GM18511 (cell line): Measurements from ENCODE around the gene GALC.
A peak's percentile ranks its signal among the peaks of the same experiment; 100 is the strongest.

Source experiments
- ATAC-seq: cut with Tn5 transposase; IDR thresholded peaks from one replicate; pipeline ENCODE4 v1.9.1; 2021; ENCODE audit warnings: mild to moderate bottlenecking, moderate library complexity; ENCODE audit not compliant: unreplicated experiment

GALC gene

DNA sequence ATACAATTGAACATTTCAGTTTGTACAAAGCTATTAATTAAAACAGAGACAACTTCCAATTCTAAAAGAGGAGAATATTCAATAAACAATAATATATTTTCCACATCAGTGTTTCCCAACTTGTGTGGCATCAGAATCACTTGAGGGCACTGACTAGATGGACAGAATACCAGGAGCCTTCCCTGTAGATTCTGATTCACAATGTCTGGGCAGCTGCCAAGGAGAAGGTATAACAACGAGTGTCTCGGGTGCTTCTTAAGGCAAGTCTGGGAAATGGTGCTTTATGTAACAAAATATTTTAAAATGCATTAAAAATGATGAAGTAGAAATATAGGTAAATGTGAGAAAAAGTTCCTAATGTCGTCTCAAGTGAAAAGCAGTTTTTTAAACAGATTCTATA, 26.2 kb downstream of the GALC start:
- no peak for ATAC-seq

DNA sequence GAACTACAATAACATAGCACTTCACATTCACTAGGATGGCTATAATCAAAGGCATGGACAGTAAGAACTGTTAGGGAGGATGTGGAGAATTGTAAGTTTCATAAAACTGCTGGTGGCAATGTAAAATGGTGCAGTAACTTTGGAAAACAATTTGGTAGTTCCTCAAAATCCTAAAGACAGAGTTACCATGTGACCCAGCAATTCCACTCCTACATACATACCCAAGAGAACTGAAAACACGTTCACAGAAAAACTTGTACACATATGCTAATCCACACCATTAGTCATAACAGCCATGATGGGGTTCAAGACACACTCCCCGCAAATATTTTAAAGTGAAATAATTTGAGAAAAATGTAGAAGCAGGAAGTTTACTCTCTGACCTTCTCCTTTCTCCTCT, 31.7 kb downstream of the GALC start:
- ATAC-seq, result no peak

DNA sequence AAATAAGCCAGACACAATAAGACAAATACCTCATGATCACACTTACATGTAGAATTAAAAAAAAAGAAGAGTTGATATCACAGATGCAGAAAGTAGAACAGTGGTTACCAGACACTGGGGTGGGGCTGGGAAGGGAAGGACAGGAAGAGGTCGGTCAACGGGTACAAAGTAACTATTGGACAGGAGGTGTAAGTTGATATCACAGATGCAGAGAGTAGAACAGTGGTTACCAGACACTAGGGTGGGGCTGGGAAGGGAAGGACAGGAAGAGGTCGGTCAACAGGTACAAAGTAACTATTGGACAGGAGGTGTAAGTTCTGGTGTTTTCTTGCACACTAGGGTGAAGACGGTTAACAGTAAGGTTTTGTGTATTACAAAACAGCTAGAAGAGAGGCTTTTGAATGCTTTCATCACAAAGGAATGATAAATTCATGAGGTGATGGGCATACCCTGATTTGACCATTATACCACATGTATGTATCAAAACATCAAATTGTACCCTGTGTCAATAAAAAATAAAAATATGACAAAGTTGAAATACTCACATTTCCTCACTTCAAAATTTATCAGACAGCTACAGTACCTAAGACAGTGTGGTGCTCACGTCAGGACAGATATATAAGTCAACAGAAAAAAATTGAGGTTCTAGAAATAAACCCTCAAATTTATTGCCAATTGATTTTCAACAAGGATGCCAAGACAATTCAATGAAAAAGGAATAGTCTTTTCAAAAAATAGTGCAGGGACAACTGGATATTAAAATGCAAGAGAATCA, 32.8 kb downstream of the GALC start:
- ATAC-seq, result no peak

DNA sequence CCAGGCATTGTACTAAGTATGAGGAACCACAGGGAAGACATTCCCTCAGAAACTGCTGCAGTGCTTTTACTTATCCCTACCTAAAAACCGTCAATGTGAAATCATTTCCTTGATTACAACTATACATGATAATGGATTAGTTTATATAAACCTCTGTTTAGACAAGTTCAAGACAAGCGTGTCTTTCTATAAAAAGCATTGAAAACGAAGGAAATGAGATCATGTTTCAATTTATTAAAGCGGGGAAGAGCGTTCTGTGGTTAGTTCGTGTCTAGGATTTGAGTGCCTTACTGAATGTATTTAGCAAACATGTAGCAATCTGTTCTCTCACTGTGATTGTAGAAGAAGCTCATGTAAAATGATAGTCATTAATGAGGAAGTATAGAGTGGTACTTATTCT, 37.5 kb downstream of the GALC start:
- ATAC-seq, result no peak

DNA sequence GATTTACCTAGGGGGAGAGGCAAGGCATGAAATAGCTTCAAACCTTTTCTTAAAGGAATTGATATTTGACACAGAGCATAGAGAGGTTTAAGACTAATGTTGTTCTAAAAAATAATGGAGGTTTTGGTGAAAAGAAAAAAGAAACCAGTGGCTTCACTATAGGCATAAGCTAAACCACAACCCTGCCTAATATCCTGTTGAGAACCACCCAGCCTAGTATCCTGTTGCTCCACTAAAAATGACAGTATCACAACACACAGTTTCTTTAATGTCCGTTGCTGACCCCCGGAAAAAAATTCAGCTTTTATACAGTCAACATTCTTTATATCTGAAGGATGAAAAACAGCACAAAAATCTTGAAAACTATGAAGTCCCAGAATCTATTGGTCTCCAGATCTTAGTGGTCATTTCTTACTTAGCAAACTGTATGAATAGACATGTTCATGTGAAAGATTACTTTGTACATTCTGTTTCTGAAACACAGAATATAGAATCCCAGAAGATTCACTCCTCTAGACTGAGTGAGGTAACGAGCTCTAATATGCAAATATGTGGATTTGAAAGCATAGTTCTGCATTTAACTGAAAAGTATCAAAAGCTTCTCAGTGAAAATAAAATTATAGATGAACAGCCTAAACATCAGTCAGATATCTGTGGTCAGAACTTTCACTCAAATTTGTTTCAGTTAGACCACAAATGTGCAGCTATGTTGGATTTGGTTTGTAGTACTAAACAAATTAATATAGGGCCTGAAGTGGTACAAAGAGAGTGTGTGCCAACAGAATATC, 40.5 kb downstream of the GALC start:
- ATAC-seq, result peak; percentile 88

DNA sequence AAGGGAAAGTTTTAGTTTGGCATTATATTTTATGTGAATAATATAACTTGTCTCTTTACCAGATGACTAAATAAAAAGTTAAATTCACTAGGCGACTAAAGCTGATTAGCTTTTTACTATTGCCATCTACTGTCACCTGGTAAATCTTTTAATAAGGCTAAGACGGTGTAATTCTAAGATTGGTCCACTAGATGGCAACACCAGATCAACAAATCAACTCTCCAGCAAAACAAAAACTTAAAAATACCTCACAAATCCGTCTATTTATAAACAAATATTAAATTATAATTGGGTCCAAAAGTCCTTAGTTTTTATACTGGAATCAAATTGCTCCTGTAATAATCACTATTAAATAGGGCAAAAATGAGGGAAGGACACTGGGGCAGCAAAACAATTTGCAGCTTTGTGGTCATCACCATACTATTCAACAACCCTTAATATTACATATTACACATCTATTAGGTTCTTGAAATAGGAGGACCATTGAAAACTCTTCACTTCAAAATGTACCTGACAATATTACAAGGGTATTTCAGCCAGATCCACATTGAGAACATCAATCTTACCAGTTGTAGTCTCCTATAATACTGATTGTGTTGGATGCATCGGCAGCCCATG, 47.9 kb downstream of the GALC start:
- ATAC-seq, result no peak

DNA sequence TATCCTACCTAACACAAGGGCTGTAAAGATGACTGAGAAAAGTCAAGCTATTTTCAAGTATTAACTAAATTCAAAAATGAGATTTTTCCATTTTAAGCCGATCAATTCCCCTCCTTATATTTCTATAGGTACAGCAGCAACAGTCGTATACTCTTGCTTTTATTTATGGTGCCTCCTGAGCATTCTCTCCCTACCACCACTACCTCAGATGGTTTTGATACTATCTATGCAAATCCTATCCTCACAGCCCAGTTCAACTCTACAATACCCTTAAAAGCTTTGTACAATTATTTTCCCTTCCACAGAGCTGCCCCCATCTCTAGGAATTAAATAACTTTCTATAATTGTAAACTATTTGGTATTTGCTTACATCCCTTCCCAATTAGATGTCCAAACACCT, 52.1 kb downstream of the GALC start:
- peak; percentile 36 for ATAC-seq

DNA sequence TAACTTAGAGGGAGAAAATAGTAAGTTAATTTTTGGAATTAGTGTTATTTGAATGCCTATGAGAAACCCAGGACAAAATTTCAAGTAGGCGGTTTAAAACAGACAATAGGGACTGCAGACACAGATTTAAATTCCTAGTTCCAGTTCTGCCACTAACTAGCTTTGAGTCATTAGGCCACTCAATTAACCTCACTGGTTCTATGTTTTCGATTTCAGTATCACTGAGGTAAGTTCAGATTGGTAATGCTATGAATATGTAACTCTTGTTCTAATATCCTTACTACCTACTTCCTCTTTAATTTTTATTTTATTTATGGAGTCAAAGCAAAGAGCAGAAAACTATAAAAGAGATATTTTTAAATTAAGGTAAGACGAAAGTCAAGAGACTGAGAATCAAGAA, 52.6 kb downstream of the GALC start:
- ATAC-seq, result peak; percentile 98

DNA sequence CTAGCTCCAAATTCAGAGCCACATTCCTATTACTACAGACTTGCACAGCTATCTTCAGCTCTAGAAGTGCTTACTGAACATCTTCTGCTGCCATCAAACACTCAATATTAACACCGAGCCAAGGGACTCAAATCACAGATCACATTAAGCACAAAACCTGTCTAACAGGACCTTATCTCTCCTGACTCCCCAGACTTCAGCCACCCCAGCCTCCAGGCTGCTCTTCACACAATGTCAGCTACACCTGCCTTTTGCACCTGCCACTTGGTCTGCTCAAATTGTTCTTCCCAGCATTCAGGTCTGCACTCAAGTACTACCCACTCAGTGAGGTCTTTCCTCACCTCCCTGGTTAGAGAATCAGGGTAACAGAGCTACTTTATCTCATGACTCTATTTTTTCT, 57.1 kb downstream of the GALC start:
- ATAC-seq, result no peak

DNA sequence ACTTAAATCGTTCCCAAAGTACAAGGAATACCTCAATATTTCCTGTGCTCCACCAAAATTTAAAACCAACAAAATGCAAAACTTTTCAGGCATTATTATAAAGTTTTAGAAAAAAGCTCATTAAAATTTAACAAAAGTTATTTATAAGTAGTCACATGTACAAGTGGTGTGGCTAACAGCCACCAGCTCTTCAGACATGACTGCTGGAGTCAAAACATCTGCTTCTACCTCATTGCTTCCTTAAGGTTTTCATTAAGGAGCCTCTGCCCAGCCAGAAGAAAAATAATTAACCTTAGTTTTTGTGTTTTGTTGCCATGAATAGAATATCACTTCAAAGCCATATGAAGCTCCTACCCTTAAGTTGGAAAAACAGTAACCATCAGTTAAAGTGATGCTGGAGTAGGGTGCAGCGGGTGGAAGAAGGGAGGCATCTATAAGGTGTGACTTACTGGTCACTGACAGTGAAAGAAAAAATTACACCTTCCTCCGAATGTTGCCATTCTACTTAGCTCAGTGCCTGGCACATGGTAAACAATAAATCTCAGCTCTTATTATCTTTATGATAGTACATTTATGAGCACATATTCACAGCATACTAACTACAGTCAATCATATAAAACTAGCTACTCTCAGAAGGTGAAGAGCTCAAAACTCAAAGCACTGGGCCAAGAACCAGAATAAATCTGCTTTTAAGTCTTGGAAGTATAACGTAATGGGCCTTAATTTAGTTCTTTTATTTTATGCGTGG, 57.7 kb downstream of the GALC start:
- ATAC-seq, result no peak

DNA sequence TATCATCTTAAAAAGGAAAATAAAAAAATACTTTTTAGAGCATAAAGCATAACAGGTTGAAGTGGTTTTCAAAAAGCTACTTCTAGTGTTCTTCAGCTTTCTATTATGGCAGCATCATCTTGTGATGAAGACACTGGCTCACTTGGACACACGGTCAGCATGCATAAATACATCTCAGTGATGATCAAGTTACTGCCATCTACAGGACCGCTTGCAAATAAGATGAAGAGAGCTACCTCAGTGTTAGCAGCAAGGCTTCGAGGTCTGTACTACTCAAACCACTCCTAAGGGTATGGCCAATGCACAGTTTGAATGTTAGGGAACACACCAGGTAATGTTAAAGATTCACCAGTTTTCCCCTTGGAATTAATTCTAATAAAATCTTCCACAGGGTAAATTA, 58.8 kb downstream of the GALC start:
- no peak for ATAC-seq

DNA sequence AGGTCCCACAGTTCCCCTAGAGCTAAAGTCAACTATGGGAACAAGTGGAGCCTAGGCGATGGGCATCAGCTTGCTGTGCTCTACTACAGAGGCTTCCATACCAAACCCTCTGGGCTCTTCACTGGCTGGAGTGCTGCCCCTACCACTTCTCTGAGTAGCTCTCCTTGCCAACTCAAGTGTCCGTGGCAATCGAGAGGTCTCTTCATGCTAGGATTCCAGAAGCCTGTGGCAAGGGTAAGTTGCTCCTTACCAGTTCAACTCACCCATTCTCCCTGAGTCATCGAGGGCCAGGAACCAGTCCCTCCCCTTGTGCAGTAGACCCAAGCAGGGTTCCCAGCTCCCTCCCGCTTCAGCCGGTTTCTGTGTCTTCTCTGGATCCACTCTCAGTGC, 76.1 kb downstream of the GALC start:
- no peak for ATAC-seq

DNA sequence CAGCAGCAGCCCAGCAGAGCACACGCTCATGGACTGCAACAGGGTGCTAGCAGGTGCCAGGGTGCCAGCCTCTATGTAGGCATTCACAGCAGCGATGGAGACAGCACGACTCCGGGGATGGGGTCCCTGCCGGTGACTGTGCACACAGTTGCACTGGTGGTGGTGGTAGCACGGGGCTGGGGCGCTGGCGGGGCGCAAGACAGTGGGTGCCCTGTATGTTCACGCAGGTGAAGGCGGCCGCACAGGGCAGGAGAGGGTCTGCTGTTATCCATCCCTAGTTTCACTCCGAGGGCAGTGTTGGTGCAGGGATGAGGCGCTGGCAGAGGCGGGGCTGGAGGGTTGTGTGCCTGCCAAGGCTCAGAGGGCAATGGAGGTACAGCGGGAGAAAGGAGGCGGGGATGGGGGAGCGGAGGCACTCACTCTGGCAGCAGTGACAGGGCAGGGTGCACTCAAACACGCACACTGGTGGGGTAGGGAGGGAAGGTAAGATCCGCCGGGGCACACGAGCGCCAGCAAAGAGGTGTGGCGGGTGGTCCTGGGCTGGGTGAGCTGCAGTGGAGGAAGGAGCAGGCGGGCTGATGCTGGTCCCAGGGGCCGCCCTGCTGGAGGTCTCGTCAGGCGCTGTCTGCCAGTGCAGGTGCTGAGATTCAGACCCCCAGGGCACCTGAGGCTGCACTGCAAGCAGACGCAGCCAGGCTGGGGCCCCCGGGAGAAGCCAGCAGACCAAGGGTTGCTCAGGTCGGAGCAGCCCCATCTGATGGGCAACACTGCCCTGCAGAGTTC, 76.7 kb downstream of the GALC start:
- no peak for ATAC-seq

DNA sequence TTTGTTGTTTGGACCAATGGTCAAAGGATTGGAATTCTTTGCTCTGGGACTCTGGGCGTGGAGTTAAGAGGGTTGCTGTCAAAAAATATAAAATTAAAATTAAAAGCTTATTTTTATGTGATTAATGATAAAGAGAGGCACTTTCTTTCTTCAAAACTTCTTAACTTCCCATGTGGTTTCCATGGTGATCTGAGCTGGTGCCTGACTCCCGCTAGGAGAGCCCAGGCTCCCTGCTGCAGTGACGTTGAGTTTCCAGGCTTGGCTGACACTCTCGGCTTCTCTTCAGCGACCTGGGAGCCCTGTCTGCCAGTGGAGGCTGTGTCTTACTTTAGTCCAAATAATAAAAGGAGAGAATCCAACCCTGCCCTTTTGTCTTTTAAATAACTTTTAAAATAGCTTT, 84.4 kb downstream of the GALC start:
- ATAC-seq, result no peak

DNA sequence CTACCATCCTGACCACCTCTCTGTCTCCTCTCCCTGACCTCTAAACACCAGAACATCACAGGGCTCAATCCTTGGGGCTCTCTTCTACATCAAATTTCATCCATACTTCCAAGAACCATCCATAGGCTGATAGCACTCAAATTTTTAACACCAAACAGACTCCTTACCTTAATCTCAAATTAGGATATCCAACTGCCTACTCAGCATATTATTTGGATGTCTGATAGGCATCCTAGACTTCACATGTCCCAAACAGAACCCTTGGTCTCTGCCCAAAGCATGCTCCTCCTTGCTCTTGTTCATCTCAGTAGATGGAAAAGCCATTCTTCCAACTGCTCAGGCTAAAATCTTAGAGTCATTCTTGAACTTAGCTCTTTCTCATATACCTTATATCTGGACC, 91.3 kb downstream of the GALC start:
- ATAC-seq, result no peak

DNA sequence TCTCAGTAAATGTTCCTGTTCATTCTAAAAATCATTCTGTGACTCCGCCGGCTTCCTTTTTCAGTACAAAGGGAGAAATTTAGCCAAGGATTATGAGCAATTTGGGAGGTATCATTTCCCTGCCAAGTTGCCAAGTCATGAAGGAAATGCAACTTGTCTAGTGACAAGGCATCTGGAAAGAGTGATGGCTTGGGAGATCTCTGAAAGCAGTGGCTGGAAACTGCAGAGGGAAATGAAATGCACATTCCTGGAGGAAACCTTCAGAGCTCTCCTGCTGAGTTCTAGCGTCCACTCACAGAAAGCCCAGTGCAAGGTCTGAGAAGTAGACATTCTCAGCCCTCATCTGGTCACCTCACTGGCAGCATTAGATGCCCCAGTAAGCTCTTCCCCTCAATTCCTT, 91.7 kb downstream of the GALC start:
- ATAC-seq, result no peak

DNA sequence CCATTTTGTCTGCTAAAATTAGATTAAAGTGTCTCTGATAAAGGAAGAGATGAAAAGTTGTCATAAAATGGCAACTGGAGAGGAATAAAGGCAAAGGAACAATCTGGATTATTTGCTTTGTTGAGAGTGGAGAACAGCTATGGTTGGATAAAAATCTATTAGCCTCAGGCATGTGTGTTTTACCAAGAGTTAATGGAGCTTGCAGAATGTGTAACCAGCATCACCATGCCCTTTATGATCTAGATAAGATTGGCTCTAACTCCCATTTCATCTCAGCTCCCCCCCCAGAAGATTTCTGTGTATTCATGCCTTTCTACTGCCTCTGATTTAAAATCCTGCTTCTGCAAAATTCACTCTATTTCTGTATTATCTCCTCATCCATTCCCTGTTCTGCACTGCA, 93.8 kb downstream of the GALC start:
- no peak for ATAC-seq

DNA sequence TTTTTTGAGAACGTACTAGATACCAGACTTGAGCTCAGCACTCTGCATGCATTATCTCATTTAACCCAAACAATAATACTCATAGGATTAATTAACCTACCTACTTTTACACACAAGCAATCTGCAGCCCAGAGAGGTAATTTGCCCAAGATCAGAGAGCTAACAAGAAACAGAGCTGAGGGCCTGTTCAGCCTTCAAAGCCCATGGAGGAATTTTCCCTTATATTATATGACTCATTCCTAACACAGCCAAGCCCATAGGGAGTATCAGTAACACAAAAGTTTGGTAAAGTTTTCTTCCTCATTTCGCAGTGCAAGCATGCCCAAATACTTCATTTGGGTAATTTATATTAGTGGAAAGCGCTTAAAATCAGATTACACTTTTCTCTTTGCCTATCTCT, 94.7 kb downstream of the GALC start:
- no peak for ATAC-seq

DNA sequence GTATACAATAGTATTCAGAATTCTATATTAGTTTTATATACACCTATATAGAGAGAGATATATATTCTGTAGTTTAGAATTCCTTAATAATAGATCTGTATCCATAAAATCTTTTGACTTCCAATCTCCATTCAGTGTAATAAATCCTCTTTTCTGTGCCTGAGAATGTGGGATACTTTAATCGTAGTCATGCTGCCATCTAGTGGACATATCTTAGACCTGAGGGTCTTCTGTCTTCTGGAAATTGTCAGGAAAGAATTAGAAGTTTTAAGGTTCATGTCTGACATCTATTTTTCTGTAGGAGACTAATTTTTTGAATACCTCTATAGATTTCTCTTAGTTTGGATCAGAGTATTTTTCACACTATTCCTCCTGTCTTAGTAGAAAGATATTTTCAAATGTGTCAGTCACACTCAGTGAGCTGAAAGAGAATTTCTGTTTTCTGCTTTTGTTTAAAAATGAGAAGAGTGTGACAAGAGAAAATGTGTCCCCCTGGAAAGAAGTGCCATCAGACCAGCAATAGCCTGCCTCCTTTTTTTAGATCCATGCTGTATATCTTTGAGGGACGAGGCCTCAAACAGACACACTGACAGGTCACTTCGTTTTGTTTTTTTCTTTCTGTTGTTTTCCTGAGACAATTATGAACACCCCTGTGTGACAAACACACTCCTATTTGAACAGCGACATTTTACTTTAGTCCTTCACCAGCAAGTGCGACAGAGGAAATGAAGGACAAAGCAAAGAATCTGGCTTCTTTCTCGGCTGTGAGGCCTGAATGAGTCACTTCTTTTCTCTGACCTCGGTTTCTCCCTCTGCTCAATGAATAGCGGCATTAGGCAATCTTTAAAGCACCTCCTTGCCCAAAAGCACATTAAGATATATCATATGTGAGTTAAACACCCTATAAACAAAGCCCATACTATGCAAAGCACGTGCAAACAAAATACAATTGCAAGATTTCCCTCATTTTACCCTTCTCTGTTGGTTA, 96.3 kb downstream of the GALC start:
- ATAC-seq, result peak; percentile 79
